Stimulated activated CD8-positive, alpha-beta memory T cell treated with anti-CD3 and anti-CD28 coated beads, Interleukin-7, amount 100 ng/mL, for 4 hours (primary cell): ENCODE measurements around the gene CWC27.

ENCODE experiments used
- DNase-seq, 2 donors: peaks; one replicate each; pipeline ENCODE4 v3.0.0-alpha.2; 2020; ENCODE audit warnings: low read depth in 2 of 2

Gene CWC27

GRCh38 chr5:64978546-64978945 lies 209.8 kb downstream of the CWC27 start:
- no peak for DNase-seq

- DNase-seq = no peak
These were observed 210.8 kb downstream of the CWC27 start for GRCh38 chr5:64979531-64979930.

- DNase-seq = no peak
These were observed 211.4 kb downstream of the CWC27 start for GRCh38 chr5:64980176-64980575.

DNA sequence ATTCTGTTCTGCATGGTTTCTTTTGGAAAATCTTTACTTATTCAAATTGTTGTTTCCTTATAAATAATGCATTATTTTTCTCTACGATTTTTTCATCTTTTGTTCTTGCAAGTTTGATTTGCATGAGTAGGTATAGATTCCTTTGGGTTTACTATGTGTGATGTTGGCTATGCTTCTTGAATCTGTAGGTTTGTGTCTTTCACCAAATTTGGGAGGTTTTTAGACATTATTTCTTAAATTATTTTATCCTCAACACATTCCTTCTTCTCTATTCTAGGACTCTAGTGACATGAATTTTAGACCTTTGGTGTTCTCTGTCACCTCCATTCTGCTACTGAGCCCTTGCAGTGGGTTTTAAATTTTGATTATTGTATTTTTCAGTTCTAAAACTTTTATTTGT lies 219.0 kb downstream of the CWC27 start:
- no peak for DNase-seq

GRCh38 chr5:65009207-65009606 lies 240.5 kb downstream of the CWC27 start:
- DNase-seq = no peak

GRCh38 chr5:65010841-65011240 lies 242.1 kb downstream of the CWC27 start:
- DNase-seq = no peak

DNA sequence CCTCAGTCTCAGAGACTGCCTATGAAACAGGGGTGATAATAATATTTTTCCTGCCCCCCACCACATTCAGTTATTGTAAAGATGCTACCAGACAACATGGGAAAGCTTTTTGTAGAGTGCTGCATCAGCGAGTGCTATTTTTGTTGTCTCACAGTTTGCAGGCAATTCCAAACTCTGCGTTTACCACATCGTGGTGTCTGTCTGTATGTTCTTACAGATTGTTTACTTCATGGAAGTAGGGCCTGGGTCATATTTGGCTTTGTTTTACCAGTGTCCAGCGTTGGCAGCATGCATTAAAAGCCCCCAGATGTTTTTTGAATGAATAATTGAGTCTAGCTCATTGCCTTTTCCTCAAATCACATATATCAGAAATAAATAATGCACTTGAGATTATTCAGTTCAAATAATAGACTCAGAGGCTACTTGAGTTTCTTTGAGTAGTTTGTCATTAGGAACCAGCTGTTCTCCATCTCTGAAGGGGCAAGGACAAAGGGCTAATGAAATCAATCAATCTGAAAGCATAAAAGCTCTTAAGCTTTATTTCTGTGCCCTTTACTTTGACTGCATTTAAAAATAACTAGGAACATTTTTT lies 243.7 kb downstream of the CWC27 start:
- DNase-seq = no peak

DNA sequence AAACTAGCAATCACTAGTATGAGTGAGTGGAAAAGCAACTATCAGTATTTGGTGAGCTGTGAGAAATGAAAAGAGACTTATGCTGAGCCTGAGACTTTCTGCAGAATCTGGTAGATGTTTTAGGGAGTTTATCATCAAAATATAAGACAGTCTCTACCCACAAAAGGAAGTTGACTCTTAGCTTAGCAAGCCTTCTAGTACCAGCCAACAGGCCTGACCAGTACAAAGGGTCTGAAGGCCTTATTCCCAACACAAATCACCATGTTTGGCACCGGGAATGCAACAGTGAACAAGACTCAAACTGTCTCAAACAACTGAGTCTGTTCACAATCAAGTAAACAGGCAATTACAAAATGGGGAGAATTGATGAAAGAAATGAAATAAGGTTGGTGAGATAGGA lies 244.4 kb downstream of the CWC27 start:
- DNase-seq = no peak

GRCh38 chr5:65014769-65015168 lies 246.0 kb downstream of the CWC27 start:
- no peak for DNase-seq

DNA sequence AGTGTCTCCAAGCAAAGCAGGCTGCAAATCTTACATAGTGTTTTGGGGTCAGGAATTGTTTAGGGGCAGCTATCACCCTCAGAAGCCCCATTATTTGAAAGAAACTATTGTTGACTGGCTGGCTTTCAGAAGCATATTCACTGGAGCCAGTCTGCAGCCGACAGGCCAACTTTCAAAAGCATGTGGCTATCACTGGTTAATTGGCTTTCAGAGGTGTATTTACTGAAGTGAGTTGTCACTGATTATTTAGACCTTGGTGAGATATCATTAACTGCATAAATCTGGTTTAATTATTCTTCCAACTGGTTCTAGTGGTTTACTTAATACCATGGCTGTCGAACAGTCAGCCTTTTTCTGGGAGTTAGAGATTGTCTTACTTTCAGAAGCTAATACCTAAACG lies 247.0 kb downstream of the CWC27 start:
- no peak for DNase-seq

DNA sequence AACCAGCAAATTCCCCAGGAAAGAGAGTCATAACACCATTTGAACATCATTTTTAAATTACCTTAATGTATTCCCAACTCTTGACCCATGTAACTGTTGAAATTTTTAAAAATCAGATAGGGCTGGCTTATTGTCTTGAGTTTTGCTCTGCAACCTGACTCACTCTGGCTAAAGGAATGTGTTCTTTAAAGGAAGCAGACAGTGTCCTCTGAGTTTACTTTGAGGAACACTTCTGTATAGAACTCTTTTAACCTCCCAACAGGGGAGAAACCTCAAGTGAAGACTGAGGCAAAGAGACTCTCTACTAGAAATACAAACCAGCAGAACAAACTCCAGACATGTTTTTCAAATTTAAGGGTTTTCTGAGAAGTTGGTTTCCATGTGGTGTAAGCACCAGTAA lies 248.9 kb downstream of the CWC27 start:
- DNase-seq = no peak

DNA sequence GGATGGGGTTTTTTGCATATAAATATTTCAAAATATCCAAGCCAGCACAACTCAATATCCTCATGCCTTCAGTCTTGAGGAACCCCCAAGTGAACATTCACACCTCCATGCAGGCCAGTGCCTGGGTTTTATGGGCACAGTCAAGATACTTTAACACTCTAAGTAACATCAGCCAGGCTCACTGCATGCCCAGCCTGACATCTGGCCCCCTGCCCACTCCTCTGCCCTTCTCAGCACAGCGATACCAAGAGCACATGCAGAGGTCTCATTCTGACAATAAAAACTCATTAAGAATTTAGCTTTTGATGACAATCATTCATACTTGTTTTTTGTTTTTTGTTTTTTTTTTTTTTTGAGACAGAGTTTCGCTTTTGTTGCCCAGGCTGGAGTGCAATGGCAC lies 250.0 kb downstream of the CWC27 start:
- no peak for DNase-seq

GRCh38 chr5:65020492-65020891 lies 251.8 kb downstream of the CWC27 start:
- DNase-seq = no peak

DNA sequence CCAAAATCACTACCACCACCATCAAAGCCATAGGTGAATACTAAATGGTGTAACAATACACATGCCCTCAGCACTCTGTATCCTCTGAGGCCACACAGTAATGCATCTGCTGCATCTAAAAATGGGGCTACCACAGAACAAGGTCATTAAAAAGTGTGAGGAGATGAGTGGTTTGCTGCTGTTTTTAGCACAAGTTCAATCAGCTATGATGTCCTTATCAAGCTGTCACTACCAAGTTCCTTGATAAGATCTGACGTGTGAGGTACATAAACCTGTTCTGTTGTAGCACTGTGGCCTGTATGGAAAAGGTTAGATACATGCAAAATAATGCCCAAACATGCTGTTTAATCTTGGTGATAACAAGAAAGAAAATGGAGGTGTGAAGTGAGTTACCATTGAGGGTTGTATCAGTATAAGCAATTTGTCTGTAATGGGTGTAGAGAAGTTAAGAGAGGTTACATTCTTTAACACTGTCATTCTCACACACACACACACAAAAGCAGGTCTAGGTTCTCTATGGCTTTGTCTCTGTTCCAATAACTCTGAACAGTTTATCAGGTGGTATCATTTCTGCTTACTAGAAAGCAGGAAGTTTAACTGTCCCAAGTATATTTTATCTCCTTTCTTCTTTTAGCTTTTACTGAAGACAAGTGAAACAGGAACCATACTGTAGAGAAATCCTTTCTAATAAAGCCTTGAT lies 252.9 kb downstream of the CWC27 start:
- no peak for DNase-seq

- no peak for DNase-seq
These were observed 254.2 kb downstream of the CWC27 start for GRCh38 chr5:65022932-65023331.

DNA sequence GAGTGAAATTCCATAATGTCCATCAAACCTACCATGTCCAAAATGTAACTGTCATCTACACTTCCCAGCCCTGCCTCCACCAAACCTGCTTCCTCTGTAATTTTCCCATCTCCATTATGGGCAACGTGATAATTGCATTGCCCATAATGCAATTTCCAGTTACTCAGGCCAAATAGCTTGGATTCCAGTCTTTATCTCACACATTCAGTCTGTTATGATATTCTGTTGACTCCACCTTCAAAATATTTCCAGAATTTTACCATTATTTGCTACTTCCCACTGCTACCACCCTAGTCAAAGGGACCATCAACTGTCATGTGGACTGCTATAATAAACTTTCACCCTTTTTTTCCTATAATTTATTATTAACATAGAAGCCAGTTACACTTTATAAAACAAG lies 256.0 kb downstream of the CWC27 start:
- no peak for DNase-seq

DNA sequence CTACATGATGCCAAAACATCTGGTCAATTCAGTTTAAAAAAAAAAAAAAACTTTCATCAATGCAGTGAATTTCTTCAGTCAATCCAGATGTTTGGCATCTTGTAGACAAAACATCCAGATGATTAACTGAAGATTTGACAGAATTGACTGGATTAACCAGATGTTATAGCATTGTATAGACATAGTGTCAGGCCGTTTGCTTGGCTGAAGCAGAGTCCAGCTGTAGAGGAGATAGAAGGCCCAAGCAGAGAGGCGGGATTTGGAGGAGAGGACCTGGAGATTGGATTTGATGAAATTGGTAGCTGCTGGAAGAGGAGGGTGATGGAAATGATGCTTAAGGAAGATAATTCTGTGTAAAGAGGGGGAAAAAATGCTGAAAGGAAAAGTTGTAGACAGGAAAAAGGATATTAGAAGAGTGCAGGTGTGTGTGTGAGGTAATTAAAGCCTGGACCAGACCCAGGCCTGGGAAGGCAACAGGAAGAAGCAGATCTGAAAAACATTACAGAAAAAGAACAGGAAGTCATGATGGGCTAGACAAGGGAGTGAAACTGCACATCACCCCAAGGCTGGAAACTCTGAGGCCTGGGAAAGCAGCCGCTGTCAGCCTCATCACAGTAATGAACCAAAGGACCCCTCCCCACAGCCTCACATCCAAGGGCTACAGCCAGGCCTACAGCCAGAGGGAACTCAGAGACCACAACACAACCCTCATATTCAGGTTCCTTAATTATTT lies 258.3 kb downstream of the CWC27 start:
- no peak for DNase-seq

DNA sequence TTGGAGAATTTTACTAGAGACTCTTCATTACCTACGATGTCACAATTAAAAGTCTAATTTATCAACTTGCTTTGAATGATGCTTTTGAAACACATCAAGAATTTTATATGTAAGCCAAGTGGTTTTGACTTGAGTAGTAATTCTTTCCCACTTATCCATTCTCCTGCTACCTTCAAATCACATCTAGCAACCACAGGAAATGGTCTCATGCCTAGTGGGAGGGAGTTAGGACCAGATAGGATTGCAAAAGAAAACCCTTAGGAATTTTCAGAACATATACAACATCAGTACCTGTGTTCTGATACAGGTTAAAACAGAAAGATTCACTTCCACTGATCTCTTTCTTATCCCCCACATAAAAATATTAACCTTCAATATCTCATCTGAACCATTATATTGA lies 260.4 kb downstream of the CWC27 start:
- DNase-seq = no peak

DNA sequence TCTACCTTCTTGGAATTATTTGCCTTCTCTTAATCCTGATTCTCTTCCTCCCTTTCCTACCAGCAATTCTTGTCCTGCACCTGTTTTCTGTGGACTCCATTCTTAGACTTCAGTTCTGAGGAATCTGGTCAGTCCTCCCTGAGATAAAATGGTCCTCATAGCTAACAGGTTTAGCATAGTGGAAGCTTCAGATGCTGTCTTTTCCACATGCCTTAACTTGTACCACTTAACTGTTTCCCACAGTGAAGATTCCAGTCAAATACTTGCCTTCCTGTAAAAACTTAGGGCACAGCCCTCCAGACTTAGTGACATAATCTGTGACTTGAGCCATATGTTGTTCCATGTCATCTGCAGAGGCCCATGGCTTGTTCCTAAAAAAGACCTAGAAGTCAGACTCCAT lies 261.3 kb downstream of the CWC27 start:
- no peak for DNase-seq

GRCh38 chr5:65032250-65032649 lies 263.5 kb downstream of the CWC27 start:
- DNase-seq = no peak

DNA sequence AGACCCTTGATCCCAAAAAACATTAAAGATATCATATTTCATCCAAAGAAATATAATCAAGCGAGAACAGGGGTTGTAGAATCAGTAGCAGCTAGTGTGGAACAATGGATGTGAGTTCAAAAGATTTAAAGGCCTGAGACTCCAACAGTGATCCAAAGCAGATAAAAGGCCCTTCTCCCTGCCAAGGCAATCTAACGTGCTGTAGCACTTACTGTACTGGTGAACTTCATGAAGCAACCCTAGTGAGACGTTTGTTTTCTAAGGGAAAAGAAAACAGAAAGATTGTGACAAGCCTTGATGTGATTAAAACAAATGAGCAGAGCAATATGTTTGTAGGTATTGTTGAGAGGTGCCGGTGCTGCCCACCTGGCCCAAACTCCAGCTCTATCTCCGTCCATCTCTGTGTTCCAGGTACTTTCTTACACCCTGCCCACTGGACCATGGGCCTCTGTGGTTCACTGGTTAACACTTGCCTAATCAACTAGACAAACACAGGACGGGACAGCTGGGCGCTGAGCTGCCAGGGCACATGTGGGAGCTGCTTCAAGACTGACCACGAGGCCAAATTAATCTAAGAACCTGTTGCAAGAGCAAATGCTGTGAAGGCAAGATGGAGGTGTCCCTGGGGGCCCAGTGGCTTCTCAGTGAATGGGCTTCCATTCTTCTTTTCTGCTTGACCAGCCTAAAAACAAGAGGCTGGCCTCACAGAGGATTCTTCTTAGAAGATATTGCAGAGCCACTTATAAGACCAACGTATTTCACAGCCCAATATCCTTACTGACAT lies 265.5 kb downstream of the CWC27 start:
- DNase-seq = no peak

GRCh38 chr5:65034813-65035209 lies 266.1 kb downstream of the CWC27 start:
- DNase-seq = no peak
